HG02588 (cell line): ENCODE data around the gene KCNMA1.

ENCODE experiments used
- ATAC-seq: cut with Tn5 transposase; IDR thresholded peaks from one replicate; pipeline ENCODE4 v1.9.1; 2021; ENCODE audit warnings: mild to moderate bottlenecking, moderate library complexity; ENCODE audit not compliant: unreplicated experiment

Gene KCNMA1

DNA sequence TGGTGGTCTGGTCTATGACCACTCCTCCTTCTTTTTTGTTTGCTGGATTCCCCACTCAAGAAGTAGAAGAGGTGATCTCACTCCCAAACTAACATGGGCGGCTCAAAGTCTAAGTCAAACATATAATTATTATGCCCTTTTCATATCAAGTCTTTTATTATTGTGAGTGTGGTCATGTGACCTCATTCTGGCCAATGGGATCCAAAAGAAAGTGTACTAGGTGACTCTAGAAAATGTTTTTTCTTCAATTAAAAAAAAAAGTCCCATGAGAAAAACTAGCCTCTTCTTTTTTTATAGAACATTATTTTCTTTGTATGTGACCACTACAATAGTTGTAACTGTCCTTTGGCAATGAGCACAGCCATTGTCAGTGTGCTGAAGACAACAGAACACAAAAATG lies 772.7 kb downstream of the KCNMA1 start:
- ATAC-seq = no peak

GRCh38 chr10:76858721-76859120 lies 778.9 kb downstream of the KCNMA1 start:
- ATAC-seq = no peak

DNA sequence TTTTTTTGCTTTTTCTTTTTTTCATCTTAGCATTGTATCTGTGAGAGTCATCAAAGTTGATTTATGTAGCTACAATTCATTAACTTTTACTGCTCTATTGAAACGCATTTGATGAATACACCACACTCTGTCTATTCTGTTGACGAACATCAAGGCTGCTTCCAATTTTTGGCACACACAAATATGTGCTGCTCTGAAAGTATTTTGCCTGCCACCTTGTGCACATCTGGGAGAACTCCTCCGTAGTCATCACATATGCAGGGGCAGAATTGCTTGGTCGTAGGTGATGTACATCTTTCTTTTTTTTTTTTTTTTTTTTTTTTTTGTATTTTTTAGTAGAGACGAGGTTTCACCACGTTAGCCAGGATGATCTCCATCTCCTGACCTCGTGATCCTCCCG lies 796.8 kb downstream of the KCNMA1 start:
- ATAC-seq = no peak

GRCh38 chr10:76839276-76839675 lies 798.3 kb downstream of the KCNMA1 start:
- no peak for ATAC-seq

- ATAC-seq = no peak
Observed at GRCh38 chr10:76830218-76830617, 807.4 kb downstream of the KCNMA1 start.

- ATAC-seq = no peak
Observed at GRCh38 chr10:76829724-76830123, 807.9 kb downstream of the KCNMA1 start.
